Measurements from ENCODE around the gene RPS19.

GRCh38 chr19:41906271-41906670 is 46.2 kb downstream of the RPS19 start:
- TF ChIP-seq, protein P1, sequence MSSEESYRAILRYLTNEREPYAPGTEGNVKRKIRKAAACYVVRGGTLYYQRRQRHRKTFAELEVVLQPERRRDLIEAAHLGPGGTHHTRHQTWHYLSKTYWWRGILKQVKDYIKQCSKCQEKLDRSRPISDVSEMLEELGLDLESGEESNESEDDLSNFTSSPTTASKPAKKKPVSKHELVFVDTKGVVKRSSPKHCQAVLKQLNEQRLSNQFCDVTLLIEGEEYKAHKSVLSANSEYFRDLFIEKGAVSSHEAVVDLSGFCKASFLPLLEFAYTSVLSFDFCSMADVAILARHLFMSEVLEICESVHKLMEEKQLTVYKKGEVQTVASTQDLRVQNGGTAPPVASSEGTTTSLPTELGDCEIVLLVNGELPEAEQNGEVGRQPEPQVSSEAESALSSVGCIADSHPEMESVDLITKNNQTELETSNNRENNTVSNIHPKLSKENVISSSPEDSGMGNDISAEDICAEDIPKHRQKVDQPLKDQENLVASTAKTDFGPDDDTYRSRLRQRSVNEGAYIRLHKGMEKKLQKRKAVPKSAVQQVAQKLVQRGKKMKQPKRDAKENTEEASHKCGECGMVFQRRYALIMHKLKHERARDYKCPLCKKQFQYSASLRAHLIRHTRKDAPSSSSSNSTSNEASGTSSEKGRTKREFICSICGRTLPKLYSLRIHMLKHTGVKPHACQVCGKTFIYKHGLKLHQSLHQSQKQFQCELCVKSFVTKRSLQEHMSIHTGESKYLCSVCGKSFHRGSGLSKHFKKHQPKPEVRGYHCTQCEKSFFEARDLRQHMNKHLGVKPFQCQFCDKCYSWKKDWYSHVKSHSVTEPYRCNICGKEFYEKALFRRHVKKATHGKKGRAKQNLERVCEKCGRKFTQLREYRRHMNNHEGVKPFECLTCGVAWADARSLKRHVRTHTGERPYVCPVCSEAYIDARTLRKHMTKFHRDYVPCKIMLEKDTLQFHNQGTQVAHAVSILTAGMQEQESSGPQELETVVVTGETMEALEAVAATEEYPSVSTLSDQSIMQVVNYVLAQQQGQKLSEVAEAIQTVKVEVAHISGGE (CRISPR knock-in tag; IDR thresholded peaks at IDR 0.05), result no peak
- TF ChIP-seq GABPA (IDR thresholded peaks at IDR 0.05; ENCODE audit: low read depth), result no peak
- TF ChIP-seq MYC (IDR thresholded peaks at IDR 0.05; ENCODE audit: insufficient read depth, insufficient read length, insufficient replicate concordance, low read length, severe bottlenecking), result no peak
- TF ChIP-seq SP1 (IDR thresholded peaks at IDR 0.05; ENCODE audit: low read depth, low read length), result no peak
- no peak for TF ChIP-seq RBBP5 (conservative IDR thresholded peaks at IDR 0.05)
- no peak for TF ChIP-seq HDAC6 (IDR thresholded peaks at IDR 0.05; ENCODE audit: unreplicated experiment)
- TF ChIP-seq FOXM1 (IDR thresholded peaks at IDR 0.05; ENCODE audit: low read depth, low read length), result no peak
- no peak for TF ChIP-seq CTCF (IDR thresholded peaks at IDR 0.05 in 2 of 3, conservative IDR thresholded peaks at IDR 0.05 in 1 of 3; ENCODE audit: control insufficient read depth in 2 of 3, extremely low read depth in 1 of 3, insufficient read depth in 1 of 3, low read depth in 3 of 3, low read length in 3 of 3)
- TF ChIP-seq PBX3 (IDR thresholded peaks at IDR 0.05; ENCODE audit: insufficient replicate concordance, low read depth, low read length), result no peak
- TF ChIP-seq TAF1 (IDR thresholded peaks at IDR 0.05; ENCODE audit: borderline replicate concordance, low read depth, low read length), result no peak

All from GM12878 (cell line).